Fibroblast of lung (primary cell): ENCODE data around the gene SEZ6L.

Source experiments
- CTCF ChIP-seq, 2 donors: IDR thresholded peaks in 1 of 2; conservative IDR thresholded peaks in 1 of 2; 1 replicate in 1 of 2; 2 replicates in 1 of 2; pipeline ENCODE4 v1.5.1; 2011 to 2012; ENCODE audit warnings: low read length in 2 of 2, control low read depth in 1 of 2, inconsistent platforms in 1 of 2, low read depth in 1 of 2, mild to moderate bottlenecking in 1 of 2
- EZH2 ChIP-seq: IDR thresholded peaks from 2 replicates; pipeline ENCODE4 v1.5.1; 2012; ENCODE audit warnings: low read length, control low read depth, mild to moderate bottlenecking; ENCODE audit errors: missing control alignments

DNA sequence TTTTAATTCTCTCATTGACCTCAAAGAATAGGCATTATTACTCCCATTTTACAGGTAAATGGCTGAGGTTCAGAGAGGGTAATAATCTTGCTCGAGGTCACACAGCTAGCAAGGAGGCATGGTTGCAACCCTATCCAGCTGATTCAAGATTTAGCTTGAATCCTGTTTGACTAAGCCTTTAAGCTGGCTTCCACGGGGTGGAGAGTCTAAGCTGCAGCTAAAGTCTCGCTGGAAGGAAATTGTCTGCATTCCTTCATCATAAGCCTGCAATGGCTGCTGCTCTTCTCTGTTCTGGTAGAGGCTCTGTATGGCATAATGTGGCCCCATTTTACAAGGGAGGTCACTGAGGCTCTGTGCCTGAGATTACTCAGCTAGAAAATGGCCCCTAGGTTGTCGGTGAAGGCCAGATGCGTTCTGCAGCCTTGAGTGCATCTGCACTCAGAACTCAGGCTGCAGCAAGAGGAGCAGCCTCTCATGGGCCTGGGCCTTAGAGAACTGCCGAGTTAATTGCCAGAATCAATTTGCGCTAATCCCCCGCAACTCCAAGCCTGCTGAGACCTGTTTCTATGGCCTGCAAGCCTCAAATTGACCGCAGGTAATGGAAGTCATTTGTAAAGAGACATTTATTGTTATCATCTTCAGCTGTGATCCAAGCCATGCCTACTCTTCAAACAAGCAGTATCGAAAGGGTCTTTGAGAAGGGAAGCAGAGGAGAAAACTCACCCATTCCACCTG, 44.1 kb upstream of the SEZ6L start:
- TF ChIP-seq CTCF (conservative IDR thresholded peaks at IDR 0.05 in 1 of 2, IDR thresholded peaks at IDR 0.05 in 1 of 2; ENCODE audit: low read depth in 1 of 2, low read length in 2 of 2) (no peak), EZH2 (no peak)
